Stimulated activated CD4-positive, alpha-beta T cell treated with anti-CD3 and anti-CD28 coated beads, TNF-alpha, amount 100 ng/mL, for 4 hours (primary cell): ENCODE results near the gene SOX6.
"Not testable (repeated sequence)": the region's sequence is repeated elsewhere in the genome, so short reads cannot be mapped to it uniquely, and the experiment has no call there.

Experiments
- DNase-seq, 3 experiments: peaks; one replicate each; pipeline ENCODE4 v3.0.0-alpha.2; 2020; ENCODE audit warnings: low read depth in 3 of 3

The SOX6 gene

DNA sequence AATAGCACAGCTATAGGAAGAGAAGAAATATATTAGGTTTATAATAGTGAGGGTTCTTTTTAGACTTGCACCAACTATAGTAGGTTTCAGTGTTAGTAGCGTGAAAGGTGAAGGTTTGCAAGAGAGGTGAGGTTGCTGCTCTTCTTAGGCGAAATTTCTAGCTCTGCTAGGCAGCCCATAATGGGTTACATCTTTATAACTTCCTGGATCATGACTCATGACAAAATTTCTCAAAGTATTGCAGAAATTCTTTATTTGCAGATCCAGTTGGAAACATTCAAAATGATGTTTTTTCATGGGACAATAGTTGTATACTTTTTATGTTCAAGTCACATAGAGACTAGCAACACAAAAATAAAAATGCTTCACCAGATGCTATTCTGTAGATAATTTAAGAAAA, 260.0 kb downstream of the SOX6 start:
- DNase-seq, result no peak

DNA sequence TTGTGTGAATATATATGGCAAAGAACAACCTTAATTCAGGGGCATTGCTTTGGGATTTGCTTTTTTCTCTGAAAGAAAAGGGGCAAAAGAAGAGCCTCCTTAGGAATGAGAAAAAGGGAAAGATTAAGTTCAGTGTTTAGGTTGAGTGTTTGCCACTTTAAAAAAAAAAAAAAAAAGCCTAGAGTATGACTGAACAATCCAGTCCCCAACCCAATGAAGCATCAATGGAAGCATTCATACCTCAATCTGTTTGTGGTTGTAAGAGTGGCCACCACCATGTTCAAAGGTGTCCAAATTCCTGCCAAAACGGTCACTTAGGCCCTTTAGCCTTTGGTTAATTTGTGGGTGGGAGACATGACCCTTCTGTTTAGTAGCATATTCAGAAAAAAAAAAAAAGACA, 260.6 kb downstream of the SOX6 start:
- no peak for DNase-seq

DNA sequence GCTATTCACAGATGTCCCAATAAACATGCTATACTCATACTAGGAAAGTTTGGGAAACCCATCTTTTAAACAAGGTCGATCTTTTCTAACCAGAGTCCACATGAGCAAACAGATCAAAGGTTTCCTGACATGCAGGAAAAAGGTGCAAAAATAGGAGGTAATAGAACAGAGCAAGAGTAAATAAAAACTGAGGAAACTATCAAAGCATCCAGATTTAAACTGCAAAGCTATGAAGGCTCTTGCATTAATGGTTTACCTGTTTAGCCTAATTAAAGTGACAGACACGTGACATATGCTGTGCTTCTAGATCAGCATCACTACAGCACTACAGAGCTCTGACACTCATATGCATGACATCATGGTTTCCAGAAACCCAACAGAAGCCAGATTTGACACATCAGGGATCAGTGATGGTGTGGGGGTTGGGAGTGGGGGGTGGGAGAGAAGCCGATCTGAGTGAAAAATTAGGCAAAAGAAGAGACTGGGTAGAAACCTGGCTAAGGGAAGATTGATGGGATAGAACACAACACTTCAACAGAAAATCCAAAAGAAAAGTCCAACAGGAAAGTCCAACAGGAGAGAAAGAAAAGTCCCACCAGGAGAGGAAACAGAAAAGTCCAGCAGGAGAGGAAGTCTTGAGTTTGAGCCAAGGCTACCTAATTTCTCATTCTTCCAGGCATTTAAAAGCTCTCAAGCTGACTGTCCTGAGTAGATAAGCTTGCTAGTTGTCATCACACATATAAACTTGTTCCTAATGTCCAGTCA, 262.3 kb downstream of the SOX6 start:
- DNase-seq, result no peak

GRCh38 chr11:16091862-16092261, 264.5 kb downstream of the SOX6 start:
- no peak for DNase-seq

DNA sequence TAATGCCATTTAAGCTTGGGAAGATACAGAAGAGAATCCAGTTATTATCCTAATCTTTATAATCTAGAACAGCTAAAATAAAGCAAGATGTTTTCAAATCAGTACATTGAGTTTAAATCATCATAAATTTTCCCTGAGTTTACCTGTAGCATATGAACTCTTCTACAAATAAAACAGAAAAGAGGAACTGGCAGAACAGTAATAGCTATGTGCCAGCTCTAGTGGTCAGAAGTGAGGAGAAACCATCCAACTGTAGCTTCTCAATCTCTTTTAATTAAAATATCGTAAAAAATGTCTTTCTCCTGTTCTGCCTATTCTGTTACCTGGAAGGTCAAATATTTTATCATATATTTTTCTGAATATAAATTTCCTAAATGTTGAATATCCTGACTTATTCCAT, 266.9 kb downstream of the SOX6 start:
- DNase-seq, result no peak

DNA sequence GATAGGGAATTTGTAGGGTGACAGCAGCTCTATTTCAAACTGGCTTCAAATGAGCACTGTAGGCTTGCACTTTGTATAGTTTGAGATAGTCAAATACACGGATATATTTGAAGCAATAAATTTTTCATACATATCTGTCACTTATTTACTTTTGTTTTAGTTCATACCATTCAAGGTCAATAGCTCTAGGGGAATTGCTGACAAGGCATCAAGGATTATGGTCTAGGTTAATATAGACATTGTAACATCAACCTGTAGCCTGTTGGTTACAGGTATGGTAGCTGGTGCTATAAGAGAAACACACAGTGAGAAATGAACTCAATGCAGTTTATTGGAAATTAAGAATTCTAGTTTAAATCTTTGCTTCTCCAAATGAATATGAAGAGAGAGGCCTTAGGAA, 267.6 kb downstream of the SOX6 start:
- DNase-seq, result no peak

GRCh38 chr11:16087886-16088285, 268.5 kb downstream of the SOX6 start:
- DNase-seq, result no peak

DNA sequence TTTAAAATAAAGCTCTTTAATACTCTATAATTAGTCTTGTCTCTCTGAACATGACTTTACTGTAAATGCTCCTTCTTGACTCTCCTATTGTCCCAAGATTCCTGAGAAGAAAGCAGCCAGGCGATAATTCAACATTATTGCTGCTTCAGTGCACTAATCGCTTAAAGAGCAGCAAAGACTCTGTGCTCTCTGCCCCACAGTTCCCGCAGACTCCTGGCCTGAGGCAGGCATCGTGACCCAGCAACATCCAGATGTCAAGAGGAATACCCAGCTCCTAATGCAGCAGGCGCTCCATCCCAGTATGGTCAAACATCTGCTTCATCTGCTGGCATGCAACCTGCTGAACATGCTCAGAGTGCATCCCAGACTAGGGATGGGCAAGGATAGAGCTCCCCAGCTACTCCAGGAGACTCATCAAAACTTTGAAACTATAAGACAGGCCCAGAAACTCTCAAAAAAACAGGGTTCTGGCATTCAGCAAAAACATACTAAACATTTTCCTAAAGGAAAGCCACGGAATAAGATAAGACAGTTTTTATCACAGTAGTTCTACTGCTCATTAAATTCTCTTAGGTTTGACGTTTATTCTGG, 270.0 kb downstream of the SOX6 start:
- no peak for DNase-seq

DNA sequence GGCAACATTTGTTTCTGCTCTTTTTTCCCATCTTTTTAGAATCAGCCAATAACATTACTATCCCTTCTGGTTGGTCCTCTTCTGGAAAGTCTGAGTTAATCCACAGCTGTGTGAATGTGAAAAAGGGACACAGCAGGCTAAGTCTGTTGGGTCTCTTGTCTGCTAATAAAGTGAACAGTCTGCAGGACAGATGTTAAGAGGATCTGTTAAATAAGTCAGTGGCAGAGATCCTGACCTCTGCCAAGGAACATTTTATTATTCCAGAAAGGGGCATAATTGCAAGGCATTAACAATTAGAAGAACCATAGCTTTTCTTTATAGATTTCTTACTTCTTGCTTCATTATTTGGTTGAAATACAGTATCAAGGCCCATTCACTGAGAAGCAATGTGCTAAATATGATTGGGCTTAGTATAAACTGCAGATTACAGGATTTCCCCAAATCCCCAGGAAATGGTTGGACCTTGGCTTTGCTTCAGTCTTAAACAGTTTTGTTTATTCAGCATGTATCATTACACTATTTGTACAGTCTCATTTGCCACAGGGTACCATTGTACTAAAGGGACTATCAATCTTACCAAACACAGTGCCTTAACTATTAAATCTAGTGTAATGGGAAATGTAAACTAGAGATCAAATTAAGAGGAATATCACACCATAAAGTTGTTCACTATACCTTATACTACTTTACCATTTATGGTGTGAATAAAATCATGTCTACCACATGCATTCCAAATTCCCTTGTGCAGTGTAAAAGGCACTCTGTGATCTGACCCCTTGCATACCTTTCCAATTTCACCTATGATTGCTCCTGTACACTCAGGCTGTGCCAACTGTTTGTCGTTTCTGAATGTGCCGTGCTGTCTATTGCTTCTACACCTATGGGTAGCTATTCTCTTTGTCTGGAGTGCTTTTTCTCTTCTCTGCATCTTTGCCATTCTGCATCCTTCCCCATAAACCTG, 274.0 kb downstream of the SOX6 start:
- DNase-seq, result no peak

DNA sequence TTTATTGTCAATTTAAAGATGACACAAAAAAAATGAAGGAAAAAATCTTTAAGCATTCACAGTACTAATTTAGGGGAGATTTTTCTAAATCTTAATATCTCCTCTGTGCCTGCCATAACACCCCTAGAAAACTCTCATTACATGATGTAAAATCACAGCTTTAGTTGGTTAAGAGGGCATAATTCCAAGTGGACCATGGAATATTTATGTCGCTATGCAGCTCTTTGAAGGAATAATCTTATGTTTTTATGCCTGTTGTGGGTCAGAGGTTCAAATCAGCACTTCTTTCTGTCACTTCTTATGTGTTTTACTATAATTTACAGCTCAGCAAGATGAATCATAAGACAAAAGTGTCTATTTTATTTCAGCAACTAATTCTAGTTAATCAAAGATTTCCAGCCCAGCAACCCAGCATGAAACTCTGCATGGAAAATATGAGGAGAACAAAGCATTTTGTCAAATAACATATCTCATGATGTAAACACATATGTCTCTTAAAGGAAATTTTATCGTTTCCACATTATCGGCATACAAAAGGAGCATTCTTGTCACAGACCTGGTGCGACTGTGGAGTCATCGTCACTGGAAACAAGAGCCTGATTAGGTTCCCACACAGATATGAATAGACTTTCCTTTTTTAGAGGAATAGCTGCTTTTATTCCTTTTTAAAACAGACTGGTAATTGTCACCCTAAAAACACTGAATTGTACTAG, 274.8 kb downstream of the SOX6 start:
- no peak for DNase-seq

DNA sequence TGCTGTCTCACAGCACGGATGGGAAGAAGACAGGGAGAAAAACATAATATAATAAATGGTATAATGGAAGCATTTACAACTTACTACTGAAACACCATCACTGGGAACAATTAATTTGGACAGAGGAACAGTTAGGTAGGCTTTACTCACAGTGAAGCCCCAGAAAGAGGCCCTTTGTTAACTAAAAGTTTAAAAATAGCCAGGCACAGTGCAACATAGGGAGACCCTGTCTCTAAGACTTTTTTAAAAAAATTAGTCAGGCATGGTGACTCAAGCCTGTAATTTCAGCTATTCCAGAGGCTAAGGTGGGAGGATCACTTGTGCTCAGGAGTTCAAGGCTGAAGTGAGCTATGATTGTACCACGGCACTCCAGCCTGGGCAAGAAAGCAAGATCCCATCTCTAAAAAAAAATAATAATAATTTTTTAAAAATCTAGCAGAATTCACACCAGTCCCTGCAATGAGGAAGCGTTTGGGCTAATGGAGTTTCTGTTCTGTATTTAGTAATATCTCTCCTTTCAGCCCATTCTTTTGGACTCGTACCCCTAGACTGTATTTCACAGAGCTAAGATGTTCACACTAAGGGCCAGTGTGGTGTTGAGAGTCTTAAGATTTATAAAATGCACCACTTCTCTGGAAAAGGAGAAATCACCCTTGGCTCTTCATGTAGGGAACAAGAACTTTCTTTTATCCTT, 275.5 kb downstream of the SOX6 start:
- no peak for DNase-seq

- DNase-seq, result no peak
Observed at GRCh38 chr11:16078936-16079335, 277.4 kb downstream of the SOX6 start.

DNA sequence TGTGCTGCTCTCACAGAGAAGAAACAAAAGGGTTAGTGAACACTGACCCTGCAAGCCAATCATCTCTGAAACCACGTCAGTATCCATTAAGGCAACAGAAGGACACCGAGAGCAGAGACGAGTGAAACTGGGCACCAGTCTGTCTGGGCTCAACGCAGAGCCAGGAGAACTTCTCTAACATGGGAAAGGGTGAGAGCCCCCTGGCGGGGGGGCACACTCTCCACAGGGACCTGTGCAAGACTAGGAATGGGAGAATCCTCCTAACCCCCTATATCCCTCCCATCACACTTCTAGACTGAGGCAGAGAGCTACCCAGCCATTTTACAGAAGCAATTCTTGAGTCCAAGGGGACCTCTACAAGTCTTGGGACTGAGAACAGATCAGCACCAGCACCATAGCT, 285.8 kb downstream of the SOX6 start:
- DNase-seq, result no peak

DNA sequence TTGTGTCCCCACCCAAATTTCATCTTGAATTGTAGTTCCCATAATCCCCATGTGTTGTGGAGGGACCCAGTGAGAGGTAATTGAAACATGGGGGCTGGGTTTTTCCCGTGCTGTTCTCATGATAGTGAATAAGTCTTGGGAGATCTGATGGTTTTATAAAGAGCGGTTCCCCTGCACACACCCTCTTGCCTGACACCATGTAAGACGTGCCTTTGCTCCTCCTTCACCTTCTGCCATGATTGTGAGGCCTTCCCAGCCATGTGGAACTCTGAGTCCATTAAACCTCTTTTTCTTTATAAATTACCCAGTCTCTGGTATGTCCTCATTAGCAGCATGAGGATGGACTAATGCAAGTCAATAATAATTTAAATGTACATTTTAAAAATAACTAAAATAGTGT, 289.1 kb downstream of the SOX6 start:
- not testable (repeated sequence) for DNase-seq

- no peak for DNase-seq
Observed at GRCh38 chr11:16059332-16059731, 297.0 kb downstream of the SOX6 start.

DNA sequence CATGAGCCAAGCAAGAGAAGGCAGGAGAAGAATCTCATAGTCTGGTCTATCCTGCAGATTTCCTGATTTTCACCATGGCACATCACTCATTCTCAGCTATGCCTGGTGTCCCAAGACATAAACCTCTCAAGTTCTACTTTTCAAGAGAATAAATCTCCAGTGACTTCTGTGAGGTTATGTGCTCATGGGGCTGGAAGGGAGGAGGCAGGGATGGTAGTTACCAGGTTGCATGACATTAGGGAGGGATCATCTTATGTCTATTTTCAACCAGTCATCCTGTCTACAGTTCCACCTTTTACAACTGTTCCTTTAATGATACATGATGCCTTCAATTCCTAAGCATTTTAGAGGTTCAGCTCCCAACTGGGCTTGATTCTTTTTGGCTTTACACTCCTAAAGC, 297.7 kb downstream of the SOX6 start:
- no peak for DNase-seq

DNA sequence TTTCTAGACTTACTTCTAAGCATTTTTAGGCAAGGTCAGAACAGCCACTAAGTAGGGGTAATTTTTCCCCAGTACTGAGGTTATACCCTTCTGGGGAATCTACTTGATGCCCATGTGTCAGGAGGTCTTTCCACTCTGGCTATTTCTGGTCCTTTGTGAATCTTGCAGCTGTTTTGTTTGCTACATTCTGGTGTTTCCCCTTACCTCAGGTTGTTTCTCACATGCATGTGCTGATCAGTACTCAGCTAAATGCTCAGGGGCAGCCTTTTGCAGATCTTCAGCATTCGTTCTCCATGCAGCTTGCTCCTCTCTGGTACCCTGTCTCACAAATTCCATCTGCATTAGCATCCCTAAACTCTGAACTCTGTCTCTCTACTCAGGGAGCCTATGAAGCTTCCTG, 303.6 kb downstream of the SOX6 start:
- no peak for DNase-seq

- DNase-seq, result no peak
Observed at GRCh38 chr11:16049611-16050010, 306.7 kb downstream of the SOX6 start.

DNA sequence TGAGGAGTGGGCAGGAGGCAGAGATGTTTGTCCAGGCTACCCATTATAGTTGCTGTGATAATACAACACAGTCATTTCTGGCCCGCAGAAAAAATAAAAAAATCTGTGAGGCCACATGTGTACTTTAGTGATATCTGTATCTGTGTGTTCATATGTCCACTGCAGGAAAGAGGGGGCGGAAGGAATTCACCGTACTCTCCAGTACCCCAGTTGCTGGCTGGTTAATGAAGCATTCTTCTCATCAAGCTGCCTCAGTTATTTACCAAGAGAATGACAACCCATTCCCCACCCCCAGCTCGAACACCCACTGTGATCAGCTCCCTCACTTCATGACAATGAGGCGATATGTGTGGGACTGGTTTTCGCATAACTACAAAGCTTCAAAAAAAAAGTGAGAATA, 309.3 kb downstream of the SOX6 start:
- no peak for DNase-seq

DNA sequence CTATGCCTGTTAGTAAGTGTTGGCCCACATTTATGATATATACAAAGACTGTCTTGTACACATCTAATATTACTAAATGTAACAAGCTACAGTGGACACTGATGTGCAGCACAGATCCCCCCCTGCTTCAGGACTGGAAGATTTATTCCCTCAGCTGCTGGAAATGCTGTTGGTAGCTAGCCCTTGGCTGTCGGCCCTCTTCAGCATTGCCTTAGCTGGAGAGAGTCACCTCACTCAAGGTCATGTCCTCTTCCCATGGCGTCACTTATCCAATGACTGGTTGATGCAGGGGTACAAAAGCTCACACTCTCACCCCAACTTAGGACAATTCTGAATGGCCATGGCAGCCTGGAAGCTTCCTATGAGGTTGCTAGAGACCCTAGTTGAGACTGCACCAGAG, 312.7 kb downstream of the SOX6 start:
- DNase-seq, result no peak

- DNase-seq, result no peak
Observed at GRCh38 chr11:16041207-16041606, 315.1 kb downstream of the SOX6 start.
